GM12878 (cell line): ENCODE results near the gene BICD1. TPM values are rescaled to one million over a fixed set of nuclear protein-coding genes. Genes with fewer than 3 reads are reported as not detected.

Source experiments
- ATAC-seq: fragments of 200-7000 bp; cut with Tn5 transposase; 3 replicates; pipeline ENCODE4 v1.9.1; 2020; ENCODE audit warnings: mild to moderate bottlenecking, moderate library complexity
- BruUV-seq: library from RNA; stranded (reverse); fragments of 400-500 nt; replicated peaks from 2 replicates; lab custom pipeline; 2021; lab: Mats Ljungman, UMichigan
- CTCF ChIA-PET: fragments of 300-600 bp; sonication (Branson Sonifier 250); formaldehyde crosslinking; extraction: SDS; loops from one replicate; lab custom pipeline; 2021; ENCODE audit warnings: inconsistent platforms; lab: Yijun Ruan, JAX
- POLR2A ChIA-PET: fragments of 350-600 bp; formaldehyde crosslinking; extraction: SDS; loops from one replicate; lab custom pipeline; 2021; ENCODE audit warnings: inconsistent platforms; lab: Charles Lee
- RAD21 ChIA-PET: fragments of 300-600 bp; sonication (Branson Sonifier 250); formaldehyde crosslinking; loops from one replicate; lab custom pipeline; 2023; ENCODE audit warnings: antibody characterized with exemption; ENCODE audit not compliant: unreplicated experiment; lab: Charles Lee
- SMC1A ChIA-PET: fragments of 300-600 bp; sonication (Branson Sonifier 250); formaldehyde crosslinking; loops from one replicate; lab custom pipeline; 2023; ENCODE audit not compliant: unreplicated experiment, uncharacterized antibody; lab: Charles Lee
- DNase-seq: peaks from one replicate; pipeline ENCODE4 v3.0.0-alpha.2; 2011; ENCODE audit warnings: low read depth, low spot score
- FAIRE-seq: peaks from 3 replicates; lab custom pipeline; 2011; peaks lifted over from hg19 to GRCh38; lab: Jason Lieb, UNC
- H2AFZ ChIP-seq: 2 replicates; pipeline ENCODE4 v1.6.0; 2011; ENCODE audit warnings: low read depth, low read length, control low read depth; ENCODE audit not compliant: control insufficient read depth
- H3K27ac ChIP-seq: 2 replicates; pipeline ENCODE4 v1.5.1; 2011; ENCODE audit warnings: control low read depth; ENCODE audit not compliant: control insufficient read depth, insufficient read depth
- H3K27me3 ChIP-seq, 2 experiments: replicated peaks in 1 of 2; 2 replicates each; pipeline versions ENCODE4 v1.6.0 to v1.6.1; 2011; ENCODE audit warnings: low read length in 1 of 2; ENCODE audit not compliant: control insufficient read depth in 2 of 2, insufficient read depth in 2 of 2
- H3K36me3 ChIP-seq, 2 experiments: 2 replicates each; pipeline ENCODE4 v1.5.1; 2011; ENCODE audit warnings: low read length in 1 of 2; ENCODE audit not compliant: control insufficient read depth in 2 of 2, insufficient read depth in 2 of 2
- H3K4me1 ChIP-seq: 2 replicates; pipeline ENCODE4 v1.6.1; 2011; ENCODE audit warnings: mild to moderate bottlenecking, low read length, moderate library complexity, mixed read lengths; ENCODE audit not compliant: control insufficient read depth, insufficient read depth
- H3K4me2 ChIP-seq: 2 replicates; pipeline ENCODE4 v1.6.0; 2011; ENCODE audit warnings: control low read depth; ENCODE audit not compliant: control insufficient read depth, insufficient read depth
- H3K4me3 ChIP-seq: fragments of 200-600 bp; sonication (generic); 2 replicates; pipeline ENCODE4 v1.5.1; 2016
- H3K79me2 ChIP-seq: 2 replicates; pipeline ENCODE4 v1.6.0; 2011; ENCODE audit warnings: low read length; ENCODE audit not compliant: control insufficient read depth, insufficient read depth
- H3K9ac ChIP-seq: 2 replicates; pipeline ENCODE4 v1.8.0; 2011; ENCODE audit warnings: low read length, control low read depth, mixed read lengths; ENCODE audit not compliant: control insufficient read depth, insufficient read depth
- H3K9me3 ChIP-seq: replicated peaks from 3 replicates; pipeline ENCODE4 v1.5.1; 2011; ENCODE audit warnings: mild to moderate bottlenecking, low read length; ENCODE audit not compliant: control insufficient read depth, insufficient read depth
- H4K20me1 ChIP-seq: 2 replicates; pipeline ENCODE4 v1.6.0; 2011; ENCODE audit not compliant: control insufficient read depth, insufficient read depth
- DPF2 ChIP-seq: fragments of 450-650 bp; IDR thresholded peaks from 2 replicates; pipeline ENCODE4 v1.6.1; 2017; ENCODE audit warnings: mild to moderate bottlenecking
- E4F1 ChIP-seq: fragments of 450-650 bp; IDR thresholded peaks from 2 replicates; pipeline ENCODE4 v1.6.1; 2018; ENCODE audit warnings: borderline replicate concordance, mild to moderate bottlenecking; ENCODE audit not compliant: partially characterized antibody
- ELK1 ChIP-seq: IDR thresholded peaks from 2 replicates; pipeline ENCODE4 v1.6.1; 2012; ENCODE audit warnings: low read depth, low read length, improper control_type of control experiment
- ETV6 ChIP-seq, 2 experiments: fragments of 450-650 bp in 1 of 2; IDR thresholded peaks in 1 of 2; conservative IDR thresholded peaks in 1 of 2; 2 replicates each; pipeline ENCODE4 v1.6.1; 2014; ENCODE audit warnings: antibody characterized with exemption in 1 of 2, borderline replicate concordance in 1 of 2, low read depth in 1 of 2, mild to moderate bottlenecking in 1 of 2, moderate library complexity in 1 of 2
- IKZF2 ChIP-seq, 2 experiments: fragments of 450-650 bp; IDR thresholded peaks; 2 replicates each; pipeline ENCODE4 v1.6.1; 2017; ENCODE audit warnings: mild to moderate bottlenecking in 2 of 2, moderate library complexity in 2 of 2
- NRF1 ChIP-seq: conservative IDR thresholded peaks from 2 replicates; pipeline ENCODE4 v1.6.1; 2011; ENCODE audit warnings: mild to moderate bottlenecking, low read depth, low read length, improper control_type of control experiment
- SKIL ChIP-seq: fragments of 450-650 bp; IDR thresholded peaks from 2 replicates; pipeline ENCODE4 v1.6.1; 2017; ENCODE audit warnings: mild to moderate bottlenecking, low read depth, inconsistent platforms; ENCODE audit not compliant: poor library complexity, severe bottlenecking
- TARDBP ChIP-seq: IDR thresholded peaks from 2 replicates; pipeline ENCODE4 v1.6.1; 2016; ENCODE audit warnings: borderline replicate concordance
- YBX1 ChIP-seq: fragments of 450-650 bp; IDR thresholded peaks from 2 replicates; pipeline ENCODE4 v1.6.1; 2016; ENCODE audit warnings: antibody characterized with exemption
- ZNF687 ChIP-seq: fragments of 450-650 bp; IDR thresholded peaks from 2 replicates; pipeline ENCODE4 v1.6.1; 2017; ENCODE audit warnings: mild to moderate bottlenecking, moderate library complexity
- in situ Hi-C: fragments of 300-500 bp; cut with MboI; formaldehyde crosslinking; loops from 9 replicates; pipeline ENCODE4 v1.14.3; 2018; ENCODE audit warnings: mixed read lengths
- intact Hi-C: fragments of 100-400 bp; cut with micrococcal nuclease; formaldehyde crosslinking; loops from one replicate; pipeline ENCODE4 v1.14.2; 2022; ENCODE audit not compliant: unreplicated experiment
- polyA plus RNA-seq, 11 experiments: library from polyadenylated mRNA; depleted of rRNA in 4 of 11; unstranded in 6 of 11; stranded (reverse) in 5 of 11; fragments of >200 nt; fragmentation: Nextera tagmentation in 4 of 11; fragmentation: Illumina TruSeq in 1 of 11; extraction: Ambion mirVana in 4 of 11; extraction: Trizol in 1 of 11; gene quantifications; 1 replicate in 1 of 11; 2 replicates in 10 of 11; pipeline versions ENCODE4 v1.2.1 to v1.2.3, GENCODE V29; 2011 to 2016; ENCODE audit warnings: inconsistent platforms in 2 of 11, missing spikeins in 2 of 11, low read depth in 1 of 11
- total RNA-seq, 4 experiments: library from RNA; depleted of rRNA in 3 of 4; stranded (reverse); fragments of >200 nt in 3 of 4; fragmentation: Illumina TruSeq in 1 of 4; extraction: Trizol in 1 of 4; gene quantifications; 2 replicates each; pipeline versions ENCODE4 v1.2.1 to v1.2.3, GENCODE V29; 2013 to 2021

BICD1 gene
- total and polyA plus RNA-seq, 10 of the 15 experiments (the other 5 are each of a cell fraction or from before 2014, with no cell fraction given) = 4.7 to 32.5 (median 14.4) TPM

GRCh38 chr12:32151086-32151485 lies 44.4 kb downstream of the BICD1 start (continued):
- TF ChIP-seq ZNF687 = no peak

- RAD21 ChIA-PET = interaction anchor here (0.6 kb wide), 1 partner anchor 14 kb away, joined by 5 read pairs; no protein-coding TSS in a partner anchor
- H3K9ac ChIP-seq = no peak overlapping the region
- CTCF ChIA-PET = no interaction called here
- SMC1A ChIA-PET = interaction anchor here (0.7 to 1.0 kb wide), 2 partner anchors 11 to 22 kb away, joined by 3 read pairs; no protein-coding TSS in a partner anchor
- POLR2A ChIA-PET = interaction anchor here (0.8 kb wide), 1 partner anchor 45 kb away, joined by 3 read pairs; no protein-coding TSS in a partner anchor
- DNase-seq (no peak), FAIRE-seq (no peak), ATAC-seq (no peak)
- H3K4me1 ChIP-seq = peaks cover 4% of the 10 kb centered on the region; the same call in 1 of the 2 replicates
- TF ChIP-seq ETV6 (conservative IDR thresholded peaks at IDR 0.05 in 1 of 2, IDR thresholded peaks at IDR 0.05 in 1 of 2; ENCODE audit: borderline replicate concordance in 1 of 2, low read depth in 1 of 2) = no peak
- TF ChIP-seq SKIL = no peak
- TF ChIP-seq TARDBP = no peak
- no peak for TF ChIP-seq IKZF2 (IDR thresholded peaks at IDR 0.05)
- no peak for TF ChIP-seq NRF1
- no peak for TF ChIP-seq E4F1
- no peak for TF ChIP-seq ELK1
- no peak for TF ChIP-seq DPF2
- TF ChIP-seq YBX1 = no peak
- no peaks in the 10 kb centered on the region for H3K27me3 ChIP-seq
- peaks cover 2% of the 10 kb centered on the region; the same call in 1 of the 2 replicates for H3K79me2 ChIP-seq
- H3K36me3 ChIP-seq = peaks cover 0 to 4% of the 10 kb centered on the region in 2 experiments; a peak in 1 of 4 replicates
- in situ Hi-C loops (no loop called here), intact Hi-C loops (no loop called here)
- no peak overlapping the region for H3K4me2 ChIP-seq
- H3K4me3 ChIP-seq = no peak overlapping the region
- no peak overlapping the region for H2AFZ ChIP-seq
- no peak overlapping the region for H3K27ac ChIP-seq
- BruUV-seq = no TSS peak
- H4K20me1 ChIP-seq = no peaks in the 10 kb centered on the region
- H3K9me3 ChIP-seq = no peaks in the 10 kb centered on the region; the same call in 2 of the 3 replicates
These were observed 44.9 kb downstream of the BICD1 start for GRCh38 chr12:32151552-32151951.
